Keratinocyte (primary cell): Measurements from ENCODE around the gene CDYL2. TPM values are rescaled to one million over a fixed set of nuclear protein-coding genes. Genes with fewer than 3 reads are reported as not detected.

ENCODE experiments used
- DNase-seq: peaks from one replicate; pipeline ENCODE4 v3.0.0-alpha.2; 2011; ENCODE audit warnings: low read depth, missing footprints, low spot score
- FAIRE-seq: peaks from 2 replicates; lab custom pipeline; 2011; peaks lifted over from hg19 to GRCh38; lab: Jason Lieb, UNC
- H2AFZ ChIP-seq: 2 replicates; pipeline ENCODE4 v1.6.0; 2012; ENCODE audit warnings: low read length, control low read depth, inconsistent platforms; ENCODE audit not compliant: control insufficient read depth
- H3K27ac ChIP-seq: 2 replicates; pipeline ENCODE4 v1.5.1; 2011; ENCODE audit warnings: low read length; ENCODE audit not compliant: control insufficient read depth, insufficient read depth
- H3K27me3 ChIP-seq: 3 replicates; pipeline ENCODE4 v1.6.0; 2011; ENCODE audit warnings: low read length; ENCODE audit not compliant: control insufficient read depth, insufficient read depth; ENCODE audit errors: extremely low read depth
- H3K36me3 ChIP-seq, 2 experiments: 2 replicates in 1 of 2; 3 replicates in 1 of 2; pipeline ENCODE4 v1.5.1; 2011; ENCODE audit warnings: low read length in 2 of 2, mild to moderate bottlenecking in 1 of 2; ENCODE audit not compliant: control insufficient read depth in 2 of 2, insufficient read depth in 2 of 2; ENCODE audit errors: extremely low read depth in 1 of 2
- H3K4me1 ChIP-seq: 3 replicates; pipeline ENCODE4 v1.5.1; 2011; ENCODE audit warnings: low read length; ENCODE audit not compliant: control insufficient read depth, insufficient read depth; ENCODE audit errors: extremely low read depth
- H3K4me2 ChIP-seq: 3 replicates; pipeline ENCODE4 v1.6.0; 2011; ENCODE audit warnings: low read depth, low read length; ENCODE audit not compliant: control insufficient read depth, insufficient read depth; ENCODE audit errors: extremely low read depth
- H3K4me3 ChIP-seq, 3 experiments: fragments of 200-600 bp in 1 of 3; sonication (generic) in 1 of 3; 2 replicates in 2 of 3; 3 replicates in 1 of 3; pipeline ENCODE4 v1.5.1; 2011 to 2016; ENCODE audit warnings: low read length in 3 of 3, mild to moderate bottlenecking in 3 of 3, control low read depth in 2 of 3, inconsistent platforms in 1 of 3, low read depth in 1 of 3, mixed read lengths in 1 of 3, mixed run types in 1 of 3, moderate library complexity in 1 of 3; ENCODE audit not compliant: control insufficient read depth in 2 of 3, insufficient read depth in 2 of 3; ENCODE audit errors: extremely low read depth in 1 of 3
- H3K79me2 ChIP-seq: 2 replicates; pipeline ENCODE4 v1.6.0; 2012; ENCODE audit warnings: low read length; ENCODE audit not compliant: control insufficient read depth, insufficient read depth
- H3K9ac ChIP-seq: 3 replicates; pipeline ENCODE4 v1.6.0; 2011; ENCODE audit warnings: low read length; ENCODE audit not compliant: control insufficient read depth, insufficient read depth; ENCODE audit errors: extremely low read depth
- H3K9me1 ChIP-seq: 3 replicates; pipeline ENCODE4 v1.6.0; 2011; ENCODE audit warnings: low read length; ENCODE audit not compliant: control insufficient read depth, insufficient read depth; ENCODE audit errors: extremely low read depth
- H3K9me3 ChIP-seq: 2 replicates; pipeline ENCODE4 v1.5.1; 2012; ENCODE audit warnings: low read depth, low read length; ENCODE audit not compliant: control insufficient read depth
- H4K20me1 ChIP-seq: 3 replicates; pipeline ENCODE4 v1.6.0; 2011; ENCODE audit warnings: low read length; ENCODE audit not compliant: control insufficient read depth, insufficient read depth; ENCODE audit errors: extremely low read depth
- CTCF ChIP-seq, 3 experiments: IDR thresholded peaks in 1 of 3; conservative IDR thresholded peaks in 1 of 3; optimal IDR thresholded peaks in 1 of 3; 2 replicates in 2 of 3; 3 replicates in 1 of 3; pipeline versions ENCODE3 to v1.5.1; 2011; ENCODE audit warnings: low read length in 3 of 3, mild to moderate bottlenecking in 3 of 3, moderate library complexity in 2 of 3, control low read depth in 1 of 3, inconsistent platforms in 1 of 3; ENCODE audit not compliant: insufficient read depth in 2 of 3; ENCODE audit errors: extremely low read depth in 1 of 3
- EZH2 ChIP-seq: IDR thresholded peaks from one replicate; pipeline ENCODE4 v1.6.1; 2012; ENCODE audit warnings: inconsistent platforms, mild to moderate bottlenecking, low read length, moderate library complexity
- dilution Hi-C: fragments of 300-500 bp; cut with MboI; formaldehyde crosslinking; loops from one replicate; pipeline ENCODE4 v1.7.0; 2020; ENCODE audit warnings: low sequenced_read_pairs; ENCODE audit not compliant: extremely low pct_ligation_motif_present
- polyA plus RNA-seq, 5 experiments: library from polyadenylated mRNA; depleted of rRNA in 3 of 5; stranded (reverse) in 3 of 5; stranded (forward) in 1 of 5; unstranded in 1 of 5; fragments of >200 nt; gene quantifications; 1 replicate in 1 of 5; 2 replicates in 3 of 5; 3 replicates in 1 of 5; pipeline versions ENCODE4 v1.2.1 to v1.2.3, GENCODE V29; 2011 to 2012; ENCODE audit warnings: missing spikeins in 2 of 5, low read depth in 1 of 5, low replicate concordance in 1 of 5

Gene CDYL2
- polyA plus RNA-seq, 1 donor (not counting 4 experiments of a cell fraction or from before 2014, with no cell fraction given) = 2.0 TPM

- no peak overlapping the region for H3K4me3 ChIP-seq
- H4K20me1 ChIP-seq = no peaks in the 10 kb centered on the region
- H3K36me3 ChIP-seq = peaks cover 0 to 3% of the 10 kb centered on the region in 2 experiments
- H3K27ac ChIP-seq = no peak overlapping the region
- TF ChIP-seq EZH2 (no peak), CTCF (optimal IDR thresholded peaks at IDR 0.05 in 1 of 3, IDR thresholded peaks at IDR 0.05 in 1 of 3, conservative IDR thresholded peaks at IDR 0.05 in 1 of 3; ENCODE audit: extremely low read depth in 1 of 3, insufficient read depth in 2 of 3, low read length in 3 of 3) (no peak)
- H3K9me3 ChIP-seq = no peaks in the 10 kb centered on the region
- dilution Hi-C loops = no loop called here
- no peaks in the 10 kb centered on the region for H3K4me1 ChIP-seq
- H3K27me3 ChIP-seq = no peaks in the 10 kb centered on the region
- FAIRE-seq = no peak
- H3K79me2 ChIP-seq = no peaks in the 10 kb centered on the region
- H2AFZ ChIP-seq = no peak overlapping the region
- H3K4me2 ChIP-seq = no peak overlapping the region
- DNase-seq = no peak
- no peak overlapping the region for H3K9ac ChIP-seq
- no peaks in the 10 kb centered on the region for H3K9me1 ChIP-seq
Measured at GRCh38 chr16:80735846-80736245, 68.6 kb downstream of the CDYL2 start.

- no peak for DNase-seq
Measured at GRCh38 chr16:80733407-80733806, 71.0 kb downstream of the CDYL2 start.

More at GRCh38 chr16:80733407-80733806, 71.0 kb downstream of the CDYL2 start:
- Histone ChIP-seq H3K4me2 (no peak overlapping the region), H3K27me3 (no peaks in the 10 kb centered on the region), H3K4me1 (no peaks in the 10 kb centered on the region), H2AFZ (no peak overlapping the region), H3K36me3 (peaks cover 0 to 3% of the 10 kb centered on the region in 2 experiments), H3K9me3 (no peaks in the 10 kb centered on the region), H3K4me3 (no peak overlapping the region), H4K20me1 (no peaks in the 10 kb centered on the region), H3K9me1 (no peaks in the 10 kb centered on the region), H3K79me2 (no peaks in the 10 kb centered on the region), H3K9ac (no peak overlapping the region), H3K27ac (no peak overlapping the region)
- FAIRE-seq = no peak
- dilution Hi-C loops = no loop called here
- TF ChIP-seq CTCF (optimal IDR thresholded peaks at IDR 0.05 in 1 of 3, IDR thresholded peaks at IDR 0.05 in 1 of 3, conservative IDR thresholded peaks at IDR 0.05 in 1 of 3; ENCODE audit: extremely low read depth in 1 of 3, insufficient read depth in 2 of 3, low read length in 3 of 3) = no peak
- no peak for TF ChIP-seq EZH2
